HEK293T (cell line): ENCODE data around the gene TECPR1.

Experiments
- CTCF ChIA-PET: fragments of 350-600 bp; formaldehyde crosslinking; extraction: SDS; loops from one replicate; lab custom pipeline; 2021; ENCODE audit warnings: antibody characterized with exemption, inconsistent platforms; lab: Yijun Ruan, JAX
- POLR2A ChIA-PET: fragments of 350-600 bp; formaldehyde crosslinking; extraction: SDS; loops from one replicate; lab custom pipeline; 2020; ENCODE audit warnings: antibody characterized with exemption, inconsistent platforms; lab: Yijun Ruan, JAX
- DNase-seq: peaks from one replicate; pipeline ENCODE4 v3.0.0; 2012; ENCODE audit warnings: mixed read lengths; ENCODE audit errors: extremely low spot score
- ARNT ChIP-seq: fragments of 450-650 bp; IDR thresholded peaks from 2 replicates; pipeline ENCODE4 v1.6.1; 2017; ENCODE audit warnings: mild to moderate bottlenecking
- BHLHE40 ChIP-seq: fragments of 450-650 bp; IDR thresholded peaks from 2 replicates; pipeline ENCODE4 v1.6.1; 2016; ENCODE audit warnings: mild to moderate bottlenecking, moderate library complexity, borderline replicate concordance
- CTBP1 ChIP-seq: fragments of 450-650 bp; IDR thresholded peaks from 2 replicates; pipeline ENCODE4 v1.6.1; 2016; ENCODE audit warnings: borderline replicate concordance
- ELF4 ChIP-seq: fragments of 450-650 bp; IDR thresholded peaks from 2 replicates; pipeline ENCODE4 v1.6.1; 2017; ENCODE audit warnings: antibody characterized with exemption
- FOXA1 ChIP-seq: fragments of 450-650 bp; IDR thresholded peaks from 2 replicates; pipeline ENCODE4 v1.6.1; 2016; ENCODE audit warnings: mild to moderate bottlenecking
- FOXK2 ChIP-seq: fragments of 450-650 bp; IDR thresholded peaks from 2 replicates; pipeline ENCODE4 v1.6.1; 2016; ENCODE audit warnings: mild to moderate bottlenecking
- FOXM1 ChIP-seq: fragments of 450-650 bp; IDR thresholded peaks from 2 replicates; pipeline ENCODE4 v1.6.1; 2017; ENCODE audit warnings: mild to moderate bottlenecking, borderline replicate concordance
- HDGF ChIP-seq: fragments of 450-650 bp; IDR thresholded peaks from 2 replicates; pipeline ENCODE4 v1.6.1; 2017; ENCODE audit warnings: antibody characterized with exemption, borderline replicate concordance
- L3MBTL2 ChIP-seq: fragments of 450-650 bp; conservative IDR thresholded peaks from 2 replicates; pipeline ENCODE4 v1.6.1; 2016; ENCODE audit warnings: mild to moderate bottlenecking
- LEF1 ChIP-seq: fragments of 450-650 bp; IDR thresholded peaks from 2 replicates; pipeline ENCODE4 v1.6.1; 2017; ENCODE audit warnings: mild to moderate bottlenecking, borderline replicate concordance
- NFRKB ChIP-seq: fragments of 450-650 bp; IDR thresholded peaks from 2 replicates; pipeline ENCODE4 v1.6.1; 2016; ENCODE audit warnings: mild to moderate bottlenecking, moderate library complexity
- PKNOX1 ChIP-seq: fragments of 450-650 bp; IDR thresholded peaks from 2 replicates; pipeline ENCODE4 v1.6.1; 2016
- SP1 ChIP-seq: fragments of 450-650 bp; IDR thresholded peaks from 2 replicates; pipeline ENCODE4 v1.6.1; 2017
- SUZ12 ChIP-seq: fragments of 450-650 bp; IDR thresholded peaks from 2 replicates; pipeline ENCODE4 v1.6.1; 2016; ENCODE audit warnings: mild to moderate bottlenecking
- TARDBP ChIP-seq: fragments of 450-650 bp; IDR thresholded peaks from 2 replicates; pipeline ENCODE4 v1.6.1; 2016
- ZNF384 ChIP-seq: fragments of 450-650 bp; IDR thresholded peaks from 2 replicates; pipeline ENCODE4 v1.6.1; 2016

TECPR1 gene

GRCh38 chr7:98234429-98235147 lies 17.4 kb downstream of the TECPR1 start:
- POLR2A ChIA-PET, result no interaction called here
- CTCF ChIA-PET, result interaction anchor here (0.6 kb wide), 1 partner anchor 147 kb away, joined by 4 read pairs; no protein-coding TSS in a partner anchor
- no peak for TF ChIP-seq FOXK2
- no peak for TF ChIP-seq HDGF
- DNase-seq, result no peak

- POLR2A ChIA-PET, result no interaction called here
Observed at GRCh38 chr7:98233219-98234070, 18.6 kb downstream of the TECPR1 start.

GRCh38 chr7:98232799-98233198 lies 19.2 kb downstream of the TECPR1 start:
- TF ChIP-seq ELF4, result no peak
- ChIA-PET CTCF (no interaction called here), POLR2A (no interaction called here)
- no peak for DNase-seq

More at GRCh38 chr7:98233219-98234070, 18.6 kb downstream of the TECPR1 start:
- TF ChIP-seq PKNOX1 (no peak), HDGF (no peak), LEF1 (no peak), FOXA1 (no peak)
- no peak for DNase-seq
- CTCF ChIA-PET, result interaction anchor here (0.6 kb wide), 1 partner anchor 146 kb away, joined by 4 read pairs; no protein-coding TSS in a partner anchor

GRCh38 chr7:98232263-98232585 lies 19.8 kb downstream of the TECPR1 start:
- ChIA-PET CTCF (no interaction called here), POLR2A (no interaction called here)
- DNase-seq, result no peak
- TF ChIP-seq ZNF384 (no peak), CTBP1 (no peak), BHLHE40 (no peak), NFRKB (no peak), ARNT (no peak), LEF1 (no peak), FOXA1 (no peak), SP1 (no peak), ELF4 (no peak), FOXK2 (no peak), TARDBP (no peak), L3MBTL2 (no peak), FOXM1 (no peak), PKNOX1 (no peak), HDGF (no peak), SUZ12 (no peak)

- ChIA-PET CTCF (no interaction called here), POLR2A (no interaction called here)
- no peak for DNase-seq
- TF ChIP-seq CTBP1, result no peak
- no peak for TF ChIP-seq L3MBTL2
Observed at GRCh38 chr7:98231493-98232262, 20.4 kb downstream of the TECPR1 start.

- ChIA-PET POLR2A (no interaction called here), CTCF (no interaction called here)
- TF ChIP-seq TARDBP, result no peak
- TF ChIP-seq PKNOX1, result no peak
- TF ChIP-seq FOXA1, result no peak
- no peak for TF ChIP-seq BHLHE40
- TF ChIP-seq LEF1, result no peak
- no peak for DNase-seq
Observed at GRCh38 chr7:98230746-98231471, 21.1 kb downstream of the TECPR1 start.
